Rectal smooth muscle tissue (tissue), 1 donor: ENCODE data around the gene PTPRZ1.

ENCODE experiments used
- H3K27ac ChIP-seq: one replicate; pipeline ENCODE4 v1.7.0; 2013; ENCODE audit warnings: low read depth, low read length, inconsistent platforms
- H3K27me3 ChIP-seq: one replicate; pipeline ENCODE4 v1.7.0; 2013; ENCODE audit warnings: low read length; ENCODE audit not compliant: control insufficient read depth, insufficient read depth
- H3K36me3 ChIP-seq: one replicate; pipeline ENCODE4 v1.7.0; 2013; ENCODE audit warnings: low read length; ENCODE audit not compliant: control insufficient read depth, insufficient read depth
- H3K4me1 ChIP-seq: one replicate; pipeline ENCODE4 v1.7.0; 2013; ENCODE audit warnings: low read length; ENCODE audit not compliant: control insufficient read depth, insufficient read depth
- H3K4me3 ChIP-seq: one replicate; pipeline ENCODE4 v1.7.0; 2013; ENCODE audit warnings: low read length
- H3K9ac ChIP-seq: one replicate; pipeline ENCODE4 v1.7.0; 2013; ENCODE audit warnings: low read length

The PTPRZ1 gene

GRCh38 chr7:122072272-122072671 lies 199.3 kb downstream of the PTPRZ1 start:
- Histone ChIP-seq H3K4me1 (no peaks in the 10 kb centered on the region), H3K9ac (no peak overlapping the region), H3K4me3 (no peak overlapping the region), H3K27me3 (no peaks in the 10 kb centered on the region), H3K36me3 (no peaks in the 10 kb centered on the region), H3K27ac (no peak overlapping the region)

- H3K27me3 ChIP-seq = no peaks in the 10 kb centered on the region
- no peak overlapping the region for H3K4me3 ChIP-seq
- no peaks in the 10 kb centered on the region for H3K4me1 ChIP-seq
- H3K9ac ChIP-seq = no peak overlapping the region
- H3K36me3 ChIP-seq = no peaks in the 10 kb centered on the region
- H3K27ac ChIP-seq = no peak overlapping the region
Measured at GRCh38 chr7:122072924-122073599, 200.1 kb downstream of the PTPRZ1 start.

GRCh38 chr7:122073635-122074034 lies 200.7 kb downstream of the PTPRZ1 start:
- Histone ChIP-seq H3K36me3 (peaks cover under 1% of the 10 kb centered on the region), H3K4me1 (no peaks in the 10 kb centered on the region), H3K9ac (no peak overlapping the region), H3K4me3 (no peak overlapping the region), H3K27ac (no peak overlapping the region), H3K27me3 (no peaks in the 10 kb centered on the region)

- H3K9ac ChIP-seq = no peak overlapping the region
- H3K27ac ChIP-seq = no peak overlapping the region
- no peak overlapping the region for H3K4me3 ChIP-seq
- no peaks in the 10 kb centered on the region for H3K4me1 ChIP-seq
- no peaks in the 10 kb centered on the region for H3K27me3 ChIP-seq
- peaks cover 2% of the 10 kb centered on the region for H3K36me3 ChIP-seq
Measured at GRCh38 chr7:122082160-122082559, 209.2 kb downstream of the PTPRZ1 start.

- H3K4me3 ChIP-seq = no peak overlapping the region
- no peaks in the 10 kb centered on the region for H3K4me1 ChIP-seq
- H3K27me3 ChIP-seq = no peaks in the 10 kb centered on the region
- H3K36me3 ChIP-seq = peaks cover 2% of the 10 kb centered on the region
- no peak overlapping the region for H3K27ac ChIP-seq
- no peak overlapping the region for H3K9ac ChIP-seq
Measured at GRCh38 chr7:122082670-122083069, 209.7 kb downstream of the PTPRZ1 start.

GRCh38 chr7:122092964-122093797 lies 220.2 kb downstream of the PTPRZ1 start:
- no peak overlapping the region for H3K27ac ChIP-seq
- H3K36me3 ChIP-seq = no peaks in the 10 kb centered on the region
- no peak overlapping the region for H3K9ac ChIP-seq
- no peaks in the 10 kb centered on the region for H3K4me1 ChIP-seq
- no peak overlapping the region for H3K4me3 ChIP-seq
- no peaks in the 10 kb centered on the region for H3K27me3 ChIP-seq

- H3K27me3 ChIP-seq = no peaks in the 10 kb centered on the region
- no peaks in the 10 kb centered on the region for H3K36me3 ChIP-seq
- H3K4me3 ChIP-seq = no peak overlapping the region
- no peaks in the 10 kb centered on the region for H3K4me1 ChIP-seq
- no peak overlapping the region for H3K27ac ChIP-seq
- H3K9ac ChIP-seq = no peak overlapping the region
Measured at GRCh38 chr7:122094549-122094948, 221.6 kb downstream of the PTPRZ1 start.

- Histone ChIP-seq H3K9ac (no peak overlapping the region), H3K27ac (no peak overlapping the region), H3K4me1 (no peaks in the 10 kb centered on the region), H3K36me3 (no peaks in the 10 kb centered on the region), H3K27me3 (no peaks in the 10 kb centered on the region), H3K4me3 (no peak overlapping the region)
Measured at GRCh38 chr7:122095642-122096041, 222.7 kb downstream of the PTPRZ1 start.

GRCh38 chr7:122100021-122100420 lies 227.1 kb downstream of the PTPRZ1 start:
- H3K4me1 ChIP-seq = no peaks in the 10 kb centered on the region
- H3K9ac ChIP-seq = no peak overlapping the region
- H3K27ac ChIP-seq = no peak overlapping the region
- no peaks in the 10 kb centered on the region for H3K27me3 ChIP-seq
- H3K4me3 ChIP-seq = no peak overlapping the region
- H3K36me3 ChIP-seq = no peaks in the 10 kb centered on the region

GRCh38 chr7:122103064-122103463 lies 230.1 kb downstream of the PTPRZ1 start:
- H3K27me3 ChIP-seq = no peaks in the 10 kb centered on the region
- no peak overlapping the region for H3K9ac ChIP-seq
- H3K36me3 ChIP-seq = no peaks in the 10 kb centered on the region
- H3K27ac ChIP-seq = no peak overlapping the region
- H3K4me1 ChIP-seq = no peaks in the 10 kb centered on the region
- H3K4me3 ChIP-seq = no peak overlapping the region
